A204.1 (cell line): Measurements from ENCODE around the gene METRNL.
"Not testable (repeated sequence)": the region's sequence is repeated elsewhere in the genome, so short reads cannot be mapped to it uniquely, and the experiment has no call there.

Source experiments
- FAIRE-seq: peaks from 2 replicates; lab custom pipeline; 2012; peaks lifted over from hg19 to GRCh38; lab: Jason Lieb, UNC

The METRNL gene

DNA sequence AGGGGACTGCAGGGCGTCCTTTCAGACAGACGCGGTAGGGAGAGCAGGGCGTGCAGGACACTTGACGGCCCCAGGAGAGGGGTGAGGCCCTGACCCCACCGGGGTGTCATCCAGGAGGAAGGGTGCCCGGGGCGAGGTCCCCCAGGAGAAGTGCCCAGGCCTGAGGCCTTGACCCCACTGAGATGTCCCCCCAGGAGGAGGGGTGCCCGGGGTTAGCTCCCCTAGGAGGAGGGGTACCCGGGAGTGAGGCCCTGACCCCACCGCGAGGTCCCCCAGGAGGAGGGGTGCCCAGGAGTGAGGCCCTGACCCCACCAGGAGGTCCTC, 27.2 kb upstream of the METRNL start:
- FAIRE-seq = no peak

DNA sequence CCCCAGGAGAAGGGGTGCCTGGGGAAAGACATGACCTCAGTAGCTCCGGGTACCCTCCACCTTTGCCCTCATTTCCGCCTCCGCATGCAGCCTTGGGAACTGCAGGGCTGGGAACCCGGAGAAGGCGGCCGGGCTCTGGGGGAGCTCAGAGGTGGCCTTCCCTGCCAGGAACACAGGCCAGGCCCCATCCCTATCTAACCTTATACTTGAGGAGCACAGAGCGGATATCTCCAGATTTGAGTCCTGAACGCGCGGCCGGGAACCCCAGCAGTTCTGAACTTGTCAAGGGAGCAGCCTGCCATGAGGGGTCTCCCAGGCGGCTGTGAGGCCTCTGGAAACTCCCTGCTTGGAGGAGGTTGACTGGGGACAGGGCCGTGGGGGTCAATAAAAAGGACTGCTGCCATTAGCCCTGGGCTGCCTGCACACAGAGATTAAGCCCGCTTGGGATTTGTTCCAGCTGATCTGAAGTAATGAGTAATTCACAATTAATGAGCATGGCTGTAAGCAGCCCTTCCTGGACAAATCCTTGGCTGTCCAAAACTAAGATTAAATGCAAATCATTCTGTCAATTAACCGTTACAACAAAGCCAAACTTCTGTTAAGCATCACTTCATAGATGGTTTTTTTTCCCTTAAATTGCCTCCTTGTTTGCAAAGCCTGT, 26.3 kb upstream of the METRNL start:
- FAIRE-seq = no peak

DNA sequence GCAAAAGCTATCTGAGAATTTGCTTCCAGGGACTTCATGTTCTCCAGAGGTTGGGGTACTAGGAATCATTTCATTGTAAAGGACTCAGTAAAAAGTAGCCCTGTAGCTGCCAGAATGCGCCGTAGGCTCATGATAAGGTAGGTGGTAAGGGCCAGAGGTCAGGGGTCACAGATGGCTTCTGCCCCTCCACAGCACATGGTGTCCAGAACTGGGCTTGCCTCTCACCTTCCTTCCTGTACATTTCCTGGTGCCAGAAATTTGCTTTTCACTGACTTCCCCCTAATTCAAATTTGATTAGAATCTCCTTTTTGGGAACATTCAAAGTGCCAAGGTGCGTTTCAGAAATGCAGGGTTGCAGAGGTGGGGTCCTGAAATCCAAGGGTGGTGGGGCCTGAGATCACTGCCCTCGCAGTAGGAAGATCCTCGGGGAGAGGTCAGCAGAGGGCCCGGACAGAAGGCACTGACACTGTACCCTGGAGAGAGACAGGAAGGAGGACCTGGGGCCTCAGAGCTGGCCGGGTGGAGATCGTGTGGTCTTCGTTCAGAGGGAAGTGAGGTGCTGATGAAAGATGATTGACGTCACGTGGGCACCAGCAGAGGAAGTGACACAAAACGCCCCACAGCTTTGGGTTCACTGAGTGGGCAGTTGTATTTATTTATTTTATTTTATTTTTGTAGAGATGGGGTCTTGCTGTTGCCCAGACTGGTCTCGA, 25.5 kb upstream of the METRNL start:
- FAIRE-seq = no peak

DNA sequence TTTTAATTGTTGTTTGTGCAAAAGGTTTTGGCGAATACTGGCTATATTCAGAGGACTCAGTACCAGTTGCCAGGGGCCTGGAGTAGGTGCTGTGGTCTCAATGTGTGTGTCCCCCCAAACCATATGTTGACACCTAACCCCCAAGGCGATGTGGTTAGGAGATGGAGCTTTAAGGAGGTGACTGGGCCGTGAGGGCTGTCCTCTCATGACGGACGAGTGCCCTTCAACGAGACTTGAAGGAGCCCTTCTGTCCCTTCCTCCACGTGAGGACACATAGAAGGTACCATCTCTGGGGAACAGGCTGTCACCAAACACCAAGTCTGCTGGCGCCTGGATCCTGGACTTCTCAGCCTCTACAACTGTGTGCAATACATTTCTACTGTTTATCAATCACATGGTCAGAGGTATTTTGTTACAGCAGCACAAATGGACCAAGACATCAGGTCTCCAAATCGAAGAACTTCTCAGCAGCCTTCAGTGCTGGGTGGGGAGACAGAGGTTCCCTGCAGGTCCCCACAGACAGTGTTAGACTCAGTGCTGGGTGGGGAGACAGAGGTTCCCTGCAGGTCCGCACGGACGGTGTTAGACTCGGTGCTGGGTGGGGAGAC, 24.8 kb upstream of the METRNL start:
- FAIRE-seq = no peak

DNA sequence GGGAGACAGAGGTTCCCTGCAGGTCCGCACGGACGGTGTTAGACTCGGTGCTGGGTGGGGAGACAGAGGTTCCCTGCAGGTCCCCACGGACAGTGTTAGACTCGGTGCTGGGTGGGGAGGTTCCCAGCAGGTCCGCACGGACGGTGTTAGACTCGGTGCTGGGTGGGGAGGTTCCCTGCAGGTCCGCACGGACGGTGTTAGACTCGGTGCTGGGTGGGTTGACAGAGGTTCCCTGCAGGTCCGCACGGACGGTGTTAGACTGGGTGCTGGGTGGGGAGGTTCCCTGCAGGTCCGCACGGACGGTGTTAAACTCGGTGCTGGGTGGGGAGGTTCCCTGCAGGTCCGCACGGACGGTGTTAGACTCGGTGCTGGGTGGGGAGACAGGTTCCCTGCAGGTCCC, 24.2 kb upstream of the METRNL start:
- FAIRE-seq = not testable (repeated sequence)

DNA sequence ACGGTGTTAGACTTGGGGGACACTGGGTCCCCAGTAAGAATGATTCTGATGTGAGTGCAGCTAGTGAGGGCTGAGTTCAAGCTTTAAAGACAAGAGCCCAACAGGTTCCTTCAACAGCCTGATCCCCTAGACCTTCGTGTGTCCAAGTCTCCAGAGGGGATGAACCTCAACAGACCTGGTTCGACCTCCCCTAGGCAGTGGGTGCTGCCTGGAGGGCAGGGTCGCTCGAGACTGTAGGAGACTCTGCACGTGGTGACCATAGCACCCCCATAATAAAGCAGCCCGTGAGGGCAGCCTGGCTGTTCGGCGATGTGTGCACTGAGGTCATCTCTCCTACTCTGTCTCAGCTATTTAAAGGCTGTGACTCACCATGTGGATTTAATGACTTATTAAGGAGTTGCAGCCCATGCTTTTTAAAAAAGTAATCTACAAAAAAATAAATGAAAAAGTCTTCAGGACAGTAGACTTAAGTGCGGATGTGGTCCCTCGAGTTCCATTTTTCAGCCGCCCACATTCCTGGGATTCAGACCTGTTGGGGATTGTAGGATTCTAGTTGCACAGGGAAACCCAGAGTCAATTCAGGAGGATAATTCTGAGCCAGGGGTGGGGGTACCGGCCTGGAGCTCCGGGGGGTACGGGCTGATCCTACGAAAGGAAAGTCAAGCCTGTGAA, 23.4 kb upstream of the METRNL start:
- no peak for FAIRE-seq

DNA sequence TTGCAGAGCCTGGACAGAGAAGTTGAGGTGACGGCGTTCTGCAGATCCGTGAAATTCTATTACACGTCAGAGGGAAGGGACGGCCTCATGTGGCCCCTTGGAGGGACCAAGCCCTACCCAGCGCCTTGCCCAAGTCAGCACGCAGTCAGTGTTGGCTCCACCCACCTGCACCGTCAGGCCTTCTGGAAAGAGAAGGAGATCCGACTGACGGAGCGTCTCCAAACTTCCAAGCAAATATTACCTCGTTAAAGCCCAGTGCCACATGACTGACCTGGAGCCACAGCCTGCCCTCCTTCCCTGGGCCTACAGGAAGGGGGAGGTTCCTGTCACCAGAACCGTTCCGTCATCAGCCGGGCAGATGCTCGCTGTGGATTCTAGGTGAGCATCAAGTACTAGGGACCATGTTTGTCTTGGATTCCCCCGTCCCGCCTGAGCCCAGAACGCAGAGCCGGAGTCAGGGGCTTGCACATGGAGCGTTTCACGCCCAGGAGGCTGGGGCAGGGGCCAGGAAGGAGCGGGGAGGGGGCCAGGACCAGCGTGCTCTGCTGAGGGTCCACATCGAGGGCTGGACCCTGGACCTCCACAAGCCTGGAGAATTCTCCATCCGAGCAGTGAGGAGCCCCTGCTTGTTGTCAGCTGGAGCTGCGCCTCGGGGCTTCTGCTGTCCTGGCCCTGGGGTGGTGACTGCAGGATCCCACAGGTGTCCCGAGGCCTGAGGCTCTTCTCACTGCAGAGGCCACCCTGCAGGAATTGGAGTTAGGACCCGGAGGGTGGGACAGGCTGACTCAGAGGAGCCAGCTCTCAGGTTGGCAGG, 22.6 kb upstream of the METRNL start:
- no peak for FAIRE-seq

DNA sequence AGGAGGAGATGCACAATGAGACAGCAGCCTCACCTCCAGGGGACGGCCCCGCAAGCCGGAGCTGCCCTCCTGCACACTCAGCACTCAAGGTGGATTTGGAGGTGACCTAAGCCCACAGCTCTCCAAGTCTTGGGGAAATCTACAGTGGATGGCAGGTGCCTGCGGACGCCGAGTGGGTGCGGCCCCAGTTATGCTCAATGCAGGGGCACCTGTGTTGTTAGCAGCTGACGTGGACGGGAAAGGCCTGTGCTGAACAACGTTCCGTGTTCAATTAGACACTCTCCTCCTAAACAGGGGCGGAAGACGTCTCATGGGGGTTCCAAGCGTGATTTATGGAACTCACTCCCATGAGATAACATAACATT, 22.0 kb upstream of the METRNL start:
- FAIRE-seq = no peak

DNA sequence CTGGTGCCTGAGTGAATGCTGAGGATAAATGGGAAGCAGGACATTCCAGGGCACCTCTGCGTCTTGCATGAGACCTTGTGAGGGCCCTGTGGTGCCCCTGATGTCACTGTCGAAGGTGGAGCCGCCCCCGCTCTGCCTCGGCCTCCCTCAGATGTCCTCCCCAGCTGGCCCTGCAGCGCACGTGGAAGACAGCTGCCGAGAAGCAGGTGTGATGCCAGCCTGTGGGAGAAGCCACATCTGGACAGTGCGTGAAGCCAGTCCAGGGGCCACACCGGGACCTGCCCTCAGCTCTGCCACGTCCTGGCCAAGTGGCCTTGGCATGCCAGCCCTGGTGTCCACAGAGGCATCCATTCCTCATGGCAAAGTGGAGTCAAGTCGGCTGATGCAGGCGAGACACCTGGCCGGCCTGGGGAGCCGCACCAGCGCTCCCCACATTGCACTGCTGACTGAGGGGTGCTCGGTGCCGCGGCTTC, 21.6 kb upstream of the METRNL start:
- no peak for FAIRE-seq

DNA sequence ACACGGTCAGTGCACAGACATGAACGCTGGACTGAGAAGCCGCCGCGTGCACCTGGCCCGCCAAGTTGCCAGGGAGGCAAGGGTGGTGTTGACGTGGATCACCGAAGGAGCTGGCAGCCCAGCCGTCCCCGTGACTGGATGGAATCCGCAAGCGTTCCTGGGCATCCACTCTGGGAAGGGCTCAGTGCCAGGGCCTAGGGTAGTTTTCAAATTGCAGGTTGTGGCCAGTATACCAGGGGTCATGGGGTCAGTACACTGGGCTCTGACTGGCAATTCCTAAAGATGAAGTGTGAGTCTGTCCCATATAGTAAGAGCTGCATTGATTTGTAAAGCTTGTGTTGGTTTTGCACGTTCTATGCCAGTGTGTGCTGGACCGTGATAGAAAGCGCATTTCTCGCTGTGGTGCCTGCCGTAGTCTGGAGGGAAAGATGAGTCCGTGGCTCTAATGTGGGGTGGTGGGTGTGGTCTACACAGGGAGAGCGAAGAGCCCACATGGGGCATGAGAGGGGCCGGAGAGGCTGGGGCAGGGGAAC, 21.1 kb upstream of the METRNL start:
- FAIRE-seq = no peak

DNA sequence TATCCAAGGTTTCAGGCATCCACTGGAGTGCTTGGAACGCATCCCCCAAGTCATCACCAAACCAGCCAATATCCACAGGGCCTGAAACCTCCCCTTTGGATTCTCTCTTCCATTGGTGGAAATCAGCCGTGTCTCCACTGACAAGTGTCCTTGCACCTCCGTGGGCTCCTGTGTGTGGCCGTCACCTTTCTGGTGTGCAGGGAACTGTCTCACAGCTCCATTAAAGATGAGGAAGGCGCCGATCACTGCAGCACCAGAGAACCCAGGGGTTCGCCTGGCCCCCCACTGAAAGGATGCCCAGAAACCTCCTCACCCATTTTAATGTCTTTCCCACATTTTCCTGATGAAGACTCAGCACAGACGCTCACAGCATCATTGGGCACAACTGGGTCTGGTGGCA, 17.8 kb upstream of the METRNL start:
- no peak for FAIRE-seq

DNA sequence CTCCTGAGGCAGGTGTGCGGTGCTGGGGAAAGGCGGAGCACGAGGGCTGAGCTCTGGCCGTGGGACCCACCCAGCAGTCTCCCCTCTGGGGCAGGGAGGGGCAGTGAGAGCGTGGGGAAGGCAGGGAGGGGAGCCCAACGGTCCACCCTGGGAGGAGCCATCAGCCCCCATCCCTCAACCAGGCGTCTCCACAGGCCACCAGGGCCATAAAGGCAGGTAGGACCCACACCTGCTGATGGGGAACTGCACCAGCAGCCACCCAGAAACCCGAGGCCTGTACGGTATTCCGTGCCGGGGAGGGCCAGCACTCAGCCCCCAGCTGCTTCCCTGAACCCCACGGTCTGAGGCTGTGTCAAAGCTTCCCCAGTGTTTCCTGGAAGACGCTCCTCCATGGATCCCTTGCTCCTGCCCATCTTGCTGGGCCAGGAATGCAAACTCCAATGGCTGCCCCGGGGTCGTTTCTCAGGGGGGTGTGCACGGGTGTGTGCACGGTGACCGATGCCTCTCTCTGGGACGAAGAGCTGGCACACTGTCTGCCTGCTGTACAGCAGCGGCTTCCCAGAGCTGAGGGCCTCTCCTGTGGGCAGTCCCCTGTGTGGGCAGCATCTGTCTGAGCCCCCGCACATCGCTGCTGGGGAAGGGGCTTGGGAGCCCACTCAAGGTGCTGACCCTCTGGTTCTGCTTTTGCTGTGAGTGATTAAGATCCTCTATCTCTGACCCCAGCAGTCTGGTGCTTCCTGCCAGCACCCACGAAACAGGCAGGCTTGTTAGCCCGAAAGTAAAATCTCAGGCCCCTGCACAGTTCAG, 17.2 kb upstream of the METRNL start:
- FAIRE-seq = no peak

DNA sequence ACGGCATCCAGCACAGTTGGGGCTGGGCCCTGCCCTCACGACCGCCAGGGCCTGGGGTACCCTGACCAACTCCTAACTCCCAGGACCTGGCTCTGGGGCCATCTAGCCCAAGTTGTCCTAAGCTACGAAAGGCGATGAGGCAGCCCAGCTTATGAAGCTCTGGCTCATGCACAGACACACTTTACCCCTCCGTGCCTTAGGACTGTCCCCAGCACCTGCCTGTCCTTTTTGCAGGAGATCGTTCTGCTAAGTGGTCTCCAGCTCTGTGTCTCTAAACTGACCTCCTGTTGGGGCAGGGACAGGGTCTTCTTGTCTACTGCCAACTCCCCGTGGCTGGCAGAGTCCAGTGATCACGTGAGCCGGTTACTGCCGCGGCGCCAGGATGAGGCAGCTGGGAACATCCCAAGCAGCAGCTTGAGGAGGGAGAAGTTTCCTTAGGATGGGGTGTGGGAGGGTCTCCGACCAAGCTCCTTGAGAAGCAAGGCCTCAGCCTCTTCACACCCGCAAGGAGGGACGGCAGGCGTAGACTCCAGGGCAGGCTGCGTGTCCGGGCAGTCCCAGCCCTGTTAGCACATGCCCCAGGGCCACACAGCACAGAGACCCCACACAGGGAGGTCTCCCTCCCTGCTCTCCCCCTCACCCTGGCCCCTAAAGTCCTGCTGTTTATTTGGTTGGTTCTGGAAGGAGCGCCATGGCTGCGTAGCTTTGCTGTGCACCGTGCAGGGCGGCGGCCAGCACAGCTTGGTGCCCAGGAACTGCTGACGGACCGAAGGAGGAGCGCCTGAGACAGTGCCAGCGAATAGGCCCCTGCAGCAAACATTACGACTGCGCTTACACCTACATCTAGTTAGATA, 16.4 kb upstream of the METRNL start:
- FAIRE-seq = no peak

DNA sequence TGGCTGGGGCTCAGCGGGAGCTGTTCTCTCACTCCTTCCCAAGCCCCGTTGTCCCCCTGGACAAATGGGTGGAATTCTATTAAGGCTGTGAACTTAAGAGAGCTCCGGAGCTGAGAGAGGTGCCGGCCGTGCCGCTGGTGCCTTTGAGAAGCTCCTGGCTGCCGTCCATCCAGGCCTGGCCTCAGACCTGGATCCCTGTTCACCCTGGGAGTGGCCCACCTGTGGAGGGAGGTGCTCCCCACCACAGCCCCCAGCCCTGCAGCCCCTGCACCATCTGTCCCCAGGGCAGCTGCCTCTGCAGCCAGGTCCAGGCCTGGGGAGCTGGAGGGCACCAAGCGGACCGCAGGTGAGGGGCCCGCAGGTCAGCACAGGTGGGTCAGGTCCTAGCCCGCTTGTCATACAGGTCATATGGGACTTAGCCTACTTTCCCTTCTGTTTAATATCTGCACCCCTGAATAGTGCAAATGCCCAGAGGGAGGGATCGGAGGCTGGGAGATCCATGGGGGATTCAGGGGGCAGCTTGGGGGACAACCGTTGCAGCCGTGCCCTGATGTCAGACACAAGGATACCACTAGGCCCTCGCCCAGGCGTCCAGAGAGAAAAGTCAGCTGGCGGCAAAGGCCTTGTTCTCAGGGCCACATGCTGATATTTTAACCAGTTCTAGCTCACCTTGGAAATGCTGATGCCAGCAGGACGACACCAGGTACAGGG, 15.2 kb upstream of the METRNL start:
- FAIRE-seq = no peak

DNA sequence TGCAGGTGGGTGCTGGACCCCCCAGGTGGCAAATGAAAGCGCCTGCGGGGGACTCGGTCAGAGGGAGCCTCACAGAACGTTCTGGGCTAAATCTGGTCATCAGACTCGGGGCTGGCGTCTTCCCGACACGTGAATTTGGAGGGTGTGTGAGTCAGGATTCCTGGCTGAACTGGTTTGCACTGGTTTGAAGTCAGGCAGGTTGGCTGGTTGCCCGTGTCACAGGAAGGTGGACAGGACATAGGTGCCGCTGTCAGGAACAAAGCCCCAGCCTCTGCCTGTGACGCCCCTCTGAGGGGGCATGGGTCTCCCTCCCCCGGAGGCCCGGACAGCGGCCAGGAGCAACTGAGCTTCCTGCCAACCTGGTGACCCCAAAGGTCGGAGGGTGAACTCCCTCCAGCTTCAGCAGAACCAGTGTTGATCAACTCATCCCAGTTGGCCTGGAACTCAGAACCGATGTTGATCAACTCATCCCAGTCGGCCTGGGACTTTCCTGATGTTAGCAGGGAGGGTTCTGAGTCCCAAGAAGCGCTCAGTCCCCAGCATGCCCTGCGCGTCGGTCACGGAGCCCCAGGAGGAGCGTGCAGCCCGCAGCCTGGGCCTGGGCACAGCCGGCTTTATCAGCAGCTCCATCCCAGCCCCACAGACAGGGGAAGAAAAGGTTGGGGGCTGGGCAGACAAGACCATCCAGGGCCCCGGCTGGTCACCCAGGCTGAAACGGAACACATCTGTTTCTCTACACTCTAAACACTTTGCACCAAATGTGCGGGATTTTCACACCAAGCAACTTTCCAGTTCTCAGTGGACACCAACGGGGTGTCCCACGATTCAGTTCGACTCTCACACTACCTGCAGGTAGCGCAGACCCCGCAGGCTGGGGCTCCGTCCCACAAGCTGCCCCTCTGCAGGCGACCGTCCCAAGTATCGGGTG, 14.4 kb upstream of the METRNL start:
- FAIRE-seq = no peak

DNA sequence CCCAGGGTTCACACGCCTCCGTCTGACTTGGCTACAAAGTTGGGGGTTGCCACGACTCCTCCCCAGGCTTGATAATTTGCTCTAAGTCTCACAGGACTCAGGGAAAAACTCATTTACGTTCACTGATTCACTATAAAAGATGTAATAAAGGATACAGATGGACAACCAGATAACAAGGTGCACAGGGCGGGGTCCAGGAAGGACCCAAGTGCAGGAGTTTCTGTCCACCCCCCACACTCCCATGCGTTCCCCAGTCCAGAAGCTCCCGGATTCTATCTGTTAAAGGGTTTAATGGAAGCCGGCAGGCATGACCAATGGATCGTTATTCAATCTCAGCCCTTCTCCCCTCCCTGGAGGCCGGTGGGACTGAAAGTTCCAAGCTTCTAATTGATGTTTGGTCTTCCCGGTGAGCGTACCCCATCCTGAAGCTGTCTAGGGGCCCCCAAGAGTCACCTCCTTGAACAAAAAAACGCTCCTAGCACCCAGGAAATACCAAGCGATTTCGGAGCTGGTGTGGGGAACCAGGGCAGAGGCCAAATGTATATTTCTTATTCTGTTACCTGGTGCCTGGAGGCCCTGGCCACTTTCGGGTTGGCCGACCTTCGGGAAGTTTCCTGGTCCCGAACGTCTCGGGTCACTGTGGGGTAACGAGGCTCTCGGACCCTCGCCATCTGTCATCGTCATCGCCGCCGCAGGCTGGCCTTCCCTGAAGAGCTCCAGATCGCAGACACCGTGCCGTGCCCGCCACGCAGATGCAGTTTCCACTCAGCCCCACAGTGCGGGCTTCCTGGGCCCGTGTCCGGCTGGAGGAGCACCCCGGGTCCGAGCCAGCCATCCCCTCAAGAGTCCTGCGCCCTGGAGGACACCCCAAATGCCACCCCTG, 13.5 kb upstream of the METRNL start:
- no peak for FAIRE-seq

DNA sequence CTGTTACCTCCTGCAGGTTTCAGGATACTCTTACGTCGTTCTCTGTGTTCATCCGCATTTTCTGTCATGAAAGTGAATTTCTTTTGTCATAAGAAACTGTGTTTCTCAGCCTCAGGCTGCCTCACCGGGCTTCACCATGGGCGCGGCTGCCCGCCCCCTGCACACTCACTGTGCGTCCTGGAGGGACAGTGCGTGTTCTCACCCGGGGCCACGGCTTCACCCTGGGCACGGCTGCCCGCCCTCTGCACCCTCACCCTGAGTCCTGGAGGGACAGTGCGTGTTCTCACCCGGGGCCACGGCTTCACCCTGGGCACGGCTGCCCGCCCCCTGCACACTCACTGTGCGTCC, 12.9 kb upstream of the METRNL start:
- FAIRE-seq = not testable (repeated sequence)
